HUES6 (cell line): ENCODE results near the gene CLDN9.
A peak's percentile ranks its signal among the peaks of the same experiment; 100 is the strongest.

ENCODE experiments used
- H3K27ac ChIP-seq: 2 replicates; pipeline ENCODE4 v1.7.0; 2013; ENCODE audit warnings: low read depth, mild to moderate bottlenecking, low read length, inconsistent platforms
- H3K27me3 ChIP-seq: 2 replicates; pipeline ENCODE4 v1.6.1; 2013; ENCODE audit warnings: low read length; ENCODE audit not compliant: control insufficient read depth, insufficient read depth
- H3K36me3 ChIP-seq: 2 replicates; pipeline ENCODE4 v1.6.1; 2013; ENCODE audit warnings: low read length; ENCODE audit not compliant: control insufficient read depth, insufficient read depth
- H3K4me1 ChIP-seq: 2 replicates; pipeline ENCODE4 v1.6.1; 2013; ENCODE audit warnings: low read length; ENCODE audit not compliant: control insufficient read depth, insufficient read depth
- H3K4me3 ChIP-seq: 2 replicates; pipeline ENCODE4 v1.5.1; 2013; ENCODE audit warnings: low read depth, low read length
- H3K9ac ChIP-seq: one replicate; pipeline ENCODE4 v1.6.1; 2013; ENCODE audit warnings: mild to moderate bottlenecking, low read length
- H3K9me3 ChIP-seq: 2 replicates; pipeline ENCODE4 v1.6.1; 2013; ENCODE audit warnings: low read depth, low read length; ENCODE audit not compliant: control insufficient read depth, insufficient read depth

The CLDN9 gene

GRCh38 chr16:3027983-3028715 lies 15.4 kb downstream of the CLDN9 start:
- Histone ChIP-seq H3K9me3 (no peaks in the 10 kb centered on the region), H3K36me3 (peaks cover 23% of the 10 kb centered on the region), H3K9ac (no peak overlapping the region), H3K27me3 (peaks cover 36% of the 10 kb centered on the region), H3K4me3 (0 out of 2 replicates have a peak overlapping the region, but pooled peaks have one; percentile 31), H3K27ac (no peak overlapping the region), H3K4me1 (peaks cover 22% of the 10 kb centered on the region)

GRCh38 chr16:3028716-3029319 lies 16.1 kb downstream of the CLDN9 start:
- no peak overlapping the region for H3K27ac ChIP-seq
- no peak overlapping the region for H3K9ac ChIP-seq
- no peaks in the 10 kb centered on the region for H3K9me3 ChIP-seq
- H3K4me1 ChIP-seq = peaks cover 22% of the 10 kb centered on the region
- peaks cover 42% of the 10 kb centered on the region for H3K27me3 ChIP-seq
- H3K36me3 ChIP-seq = peaks cover 23% of the 10 kb centered on the region
- 0 out of 2 replicates have a peak overlapping the region, but pooled peaks have one; percentile 13 for H3K4me3 ChIP-seq

- H3K27me3 ChIP-seq = peaks cover 50% of the 10 kb centered on the region
- H3K27ac ChIP-seq = no peak overlapping the region
- H3K4me1 ChIP-seq = peaks cover 22% of the 10 kb centered on the region
- peaks cover 23% of the 10 kb centered on the region for H3K36me3 ChIP-seq
- H3K4me3 ChIP-seq = no peak overlapping the region
- no peak overlapping the region for H3K9ac ChIP-seq
- no peaks in the 10 kb centered on the region for H3K9me3 ChIP-seq
Observed at GRCh38 chr16:3029491-3030221, 16.9 kb downstream of the CLDN9 start.

GRCh38 chr16:3030222-3031212 lies 17.8 kb downstream of the CLDN9 start:
- Histone ChIP-seq H3K9ac (no peak overlapping the region), H3K27me3 (peaks cover 58% of the 10 kb centered on the region), H3K27ac (no peak overlapping the region), H3K4me1 (peaks cover 23% of the 10 kb centered on the region), H3K36me3 (peaks cover 20% of the 10 kb centered on the region), H3K4me3 (no peak overlapping the region), H3K9me3 (no peaks in the 10 kb centered on the region)

- peaks cover 77% of the 10 kb centered on the region for H3K27me3 ChIP-seq
- H3K9me3 ChIP-seq = no peaks in the 10 kb centered on the region
Observed at GRCh38 chr16:3032624-3033023, 19.9 kb downstream of the CLDN9 start.

GRCh38 chr16:3035289-3035971 lies 22.7 kb downstream of the CLDN9 start:
- peak overlapping the region; percentile 68 for H3K4me3 ChIP-seq
- no peak overlapping the region for H3K27ac ChIP-seq
- H3K9me3 ChIP-seq = no peaks in the 10 kb centered on the region
- peaks cover 76% of the 10 kb centered on the region for H3K27me3 ChIP-seq
- H3K9ac ChIP-seq = no peak overlapping the region
- no peaks in the 10 kb centered on the region for H3K36me3 ChIP-seq
- peaks cover 20% of the 10 kb centered on the region for H3K4me1 ChIP-seq

More at GRCh38 chr16:3032624-3033023, 19.9 kb downstream of the CLDN9 start:
- Histone ChIP-seq H3K36me3 (no peaks in the 10 kb centered on the region), H3K9ac (no peak overlapping the region), H3K4me3 (no peak overlapping the region), H3K4me1 (peaks cover 22% of the 10 kb centered on the region), H3K27ac (no peak overlapping the region)

- Histone ChIP-seq H3K27ac (no peak overlapping the region), H3K9me3 (no peaks in the 10 kb centered on the region), H3K4me1 (peaks cover 17% of the 10 kb centered on the region), H3K4me3 (peak overlapping the region; percentile 68), H3K27me3 (peaks cover 68% of the 10 kb centered on the region), H3K9ac (no peak overlapping the region), H3K36me3 (no peaks in the 10 kb centered on the region)
Observed at GRCh38 chr16:3035972-3036725, 23.4 kb downstream of the CLDN9 start.

- Histone ChIP-seq H3K27ac (no peak within 1 kb of the TSS), H3K36me3 (no peaks in the 10 kb centered on the region), H3K27me3 (peaks cover 68% of the 10 kb centered on the region), H3K9me3 (no peaks in the 10 kb centered on the region), H3K4me1 (peaks cover 14% of the 10 kb centered on the region; the same call in 1 of the 2 replicates), H3K4me3 (peak within 1 kb of the TSS; percentile 68), H3K9ac (peak within 1 kb of the TSS; percentile 36)
Observed at GRCh38 chr16:3036726-3037315, 24.1 kb downstream of the CLDN9 start, which contains the start of gene BICDL2. Gene BICDL2 (minus strand): TSS chr16:3036944. CDS start chr16:3035496, 1,448 bp downstream.

- Histone ChIP-seq H3K36me3 (no peaks in the 10 kb centered on the region), H3K27ac (no peak overlapping the region), H3K9ac (peak overlapping the region; percentile 36), H3K4me1 (peaks cover 14% of the 10 kb centered on the region; the same call in 1 of the 2 replicates), H3K27me3 (peaks cover 59% of the 10 kb centered on the region), H3K4me3 (no peak overlapping the region), H3K9me3 (no peaks in the 10 kb centered on the region)
Observed at GRCh38 chr16:3038256-3038655, 25.5 kb downstream of the CLDN9 start.
